Suprapubic skin (tissue), 4 donors: Measurements from ENCODE around the gene ARMC12.

ENCODE experiments used
- EP300 ChIP-seq: sonication (generic); formaldehyde crosslinking; IDR thresholded peaks from one replicate; pipeline ENCODE4 v1.6.1; 2017; ENCODE audit warnings: antibody characterized with exemption
- POLR2A ChIP-seq, 2 donors: fragments of 450-650 bp; IDR thresholded peaks; one replicate each; pipeline ENCODE4 v1.6.1; 2017; ENCODE audit warnings: antibody characterized with exemption in 2 of 2, mild to moderate bottlenecking in 2 of 2, moderate library complexity in 2 of 2
- POLR2AphosphoS5 ChIP-seq, 3 donors: sonication (generic); formaldehyde crosslinking; IDR thresholded peaks; one replicate each; pipeline ENCODE4 v1.6.1; 2017; ENCODE audit warnings: antibody characterized with exemption in 3 of 3
- TF ChIP-seq, protein P1 (sequence below), 2 donors: fragments of 200-600 bp in 1 of 2; fragments of 450-650 bp in 1 of 2; sonication (generic) in 1 of 2; IDR thresholded peaks; one replicate each; pipeline ENCODE4 v1.5.1; 2016 to 2019; ENCODE audit warnings: antibody characterized with exemption in 2 of 2, mild to moderate bottlenecking in 1 of 2, moderate library complexity in 1 of 2

DNA sequence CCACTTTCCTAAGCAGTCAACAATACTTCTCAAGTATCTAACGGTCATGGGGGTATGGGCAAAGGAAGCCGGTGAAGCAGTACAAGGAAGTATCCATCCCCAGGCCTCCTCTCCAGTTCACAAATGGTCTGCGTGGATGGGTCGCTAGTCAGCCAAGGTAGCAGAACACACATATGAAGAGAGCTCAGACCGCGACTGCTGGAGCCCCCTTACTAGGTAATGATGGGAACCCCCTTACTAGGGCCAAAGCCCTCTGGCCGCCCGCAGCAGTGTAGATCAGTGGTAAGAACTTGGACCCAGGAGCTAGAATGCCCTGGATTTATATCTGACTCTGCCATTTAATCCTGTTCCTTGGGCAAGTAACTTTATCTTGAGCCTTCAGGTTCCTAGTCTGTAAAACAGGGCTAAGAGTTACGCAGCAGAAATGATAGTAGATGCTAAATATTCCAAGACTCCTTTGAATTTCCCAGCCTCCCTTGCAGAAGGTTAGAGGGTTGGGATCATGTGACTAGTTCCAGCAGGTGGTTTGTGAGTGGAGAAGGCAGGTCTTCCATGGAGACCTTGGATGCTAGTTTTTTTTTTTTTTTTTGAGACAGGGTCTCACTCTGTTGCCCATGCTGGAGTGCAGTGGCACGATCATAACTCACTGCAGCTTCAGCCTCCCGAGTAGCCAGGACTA, 37.4 kb downstream of the ARMC12 start:
- TF ChIP-seq, protein P1, sequence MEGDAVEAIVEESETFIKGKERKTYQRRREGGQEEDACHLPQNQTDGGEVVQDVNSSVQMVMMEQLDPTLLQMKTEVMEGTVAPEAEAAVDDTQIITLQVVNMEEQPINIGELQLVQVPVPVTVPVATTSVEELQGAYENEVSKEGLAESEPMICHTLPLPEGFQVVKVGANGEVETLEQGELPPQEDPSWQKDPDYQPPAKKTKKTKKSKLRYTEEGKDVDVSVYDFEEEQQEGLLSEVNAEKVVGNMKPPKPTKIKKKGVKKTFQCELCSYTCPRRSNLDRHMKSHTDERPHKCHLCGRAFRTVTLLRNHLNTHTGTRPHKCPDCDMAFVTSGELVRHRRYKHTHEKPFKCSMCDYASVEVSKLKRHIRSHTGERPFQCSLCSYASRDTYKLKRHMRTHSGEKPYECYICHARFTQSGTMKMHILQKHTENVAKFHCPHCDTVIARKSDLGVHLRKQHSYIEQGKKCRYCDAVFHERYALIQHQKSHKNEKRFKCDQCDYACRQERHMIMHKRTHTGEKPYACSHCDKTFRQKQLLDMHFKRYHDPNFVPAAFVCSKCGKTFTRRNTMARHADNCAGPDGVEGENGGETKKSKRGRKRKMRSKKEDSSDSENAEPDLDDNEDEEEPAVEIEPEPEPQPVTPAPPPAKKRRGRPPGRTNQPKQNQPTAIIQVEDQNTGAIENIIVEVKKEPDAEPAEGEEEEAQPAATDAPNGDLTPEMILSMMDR (IDR thresholded peaks at IDR 0.05): no peak
- TF ChIP-seq POLR2A (IDR thresholded peaks at IDR 0.05) (no peak), POLR2AphosphoS5 (IDR thresholded peaks at IDR 0.05) (no peak), EP300 (no peak)
